Stimulated activated naive CD8-positive, alpha-beta T cell treated with anti-CD3 and anti-CD28 coated beads, Interleukin-15, amount 100 ng/mL, for 72 hours (primary cell): Measurements from ENCODE around the gene SLC29A4.
"Not testable (repeated sequence)": the region's sequence is repeated elsewhere in the genome, so short reads cannot be mapped to it uniquely, and the experiment has no call there.

Source experiments
- ATAC-seq: fragments of 150-1000 bp; cut with Tn5 transposase; 2 replicates; pipeline ENCODE4 v1.10.0; 2021; ENCODE audit warnings: mild to moderate bottlenecking, moderate library complexity
- DNase-seq, 2 donors: peaks; one replicate each; pipeline ENCODE4 v3.0.0; 2021 to 2022
- H3K27ac Mint-ChIP-seq, 2 donors: one replicate each; pipeline ENCODE4 v1.8.0; 2022; ENCODE audit warnings: mild to moderate bottlenecking in 2 of 2, mixed read lengths in 2 of 2, moderate library complexity in 2 of 2
- H3K27me3 Mint-ChIP-seq: one replicate; pipeline ENCODE4 v1.8.0; 2022; ENCODE audit warnings: mixed read lengths
- H3K4me1 Mint-ChIP-seq: one replicate; pipeline ENCODE4 v1.8.0; 2022; ENCODE audit warnings: mild to moderate bottlenecking, mixed read lengths
- H3K4me3 Mint-ChIP-seq, 2 donors: one replicate each; pipeline ENCODE4 v1.8.0; 2022; ENCODE audit warnings: mild to moderate bottlenecking in 2 of 2, mixed read lengths in 2 of 2, moderate library complexity in 1 of 2
- H3K9me3 Mint-ChIP-seq, 2 donors: one replicate each; pipeline ENCODE4 v1.8.0; 2022; ENCODE audit warnings: mixed read lengths in 2 of 2

SLC29A4 gene

GRCh38 chr7:5282543-5283316 is at the start of gene SLC29A4:
Gene SLC29A4, plus strand, starts transcription at chr7:5282943. Its CDS starts 4,874 bp downstream, at chr7:5287817.
- peak; percentile 69 for ATAC-seq
- DNase-seq = no peak
- Mint-ChIP-seq H3K9me3 (no peaks in the 10 kb centered on the region), H3K27ac (no peak within 1 kb of the TSS), H3K27me3 (peaks cover 23% of the 10 kb centered on the region), H3K4me3 (no peak within 1 kb of the TSS), H3K4me1 (no peaks in the 10 kb centered on the region)

DNA sequence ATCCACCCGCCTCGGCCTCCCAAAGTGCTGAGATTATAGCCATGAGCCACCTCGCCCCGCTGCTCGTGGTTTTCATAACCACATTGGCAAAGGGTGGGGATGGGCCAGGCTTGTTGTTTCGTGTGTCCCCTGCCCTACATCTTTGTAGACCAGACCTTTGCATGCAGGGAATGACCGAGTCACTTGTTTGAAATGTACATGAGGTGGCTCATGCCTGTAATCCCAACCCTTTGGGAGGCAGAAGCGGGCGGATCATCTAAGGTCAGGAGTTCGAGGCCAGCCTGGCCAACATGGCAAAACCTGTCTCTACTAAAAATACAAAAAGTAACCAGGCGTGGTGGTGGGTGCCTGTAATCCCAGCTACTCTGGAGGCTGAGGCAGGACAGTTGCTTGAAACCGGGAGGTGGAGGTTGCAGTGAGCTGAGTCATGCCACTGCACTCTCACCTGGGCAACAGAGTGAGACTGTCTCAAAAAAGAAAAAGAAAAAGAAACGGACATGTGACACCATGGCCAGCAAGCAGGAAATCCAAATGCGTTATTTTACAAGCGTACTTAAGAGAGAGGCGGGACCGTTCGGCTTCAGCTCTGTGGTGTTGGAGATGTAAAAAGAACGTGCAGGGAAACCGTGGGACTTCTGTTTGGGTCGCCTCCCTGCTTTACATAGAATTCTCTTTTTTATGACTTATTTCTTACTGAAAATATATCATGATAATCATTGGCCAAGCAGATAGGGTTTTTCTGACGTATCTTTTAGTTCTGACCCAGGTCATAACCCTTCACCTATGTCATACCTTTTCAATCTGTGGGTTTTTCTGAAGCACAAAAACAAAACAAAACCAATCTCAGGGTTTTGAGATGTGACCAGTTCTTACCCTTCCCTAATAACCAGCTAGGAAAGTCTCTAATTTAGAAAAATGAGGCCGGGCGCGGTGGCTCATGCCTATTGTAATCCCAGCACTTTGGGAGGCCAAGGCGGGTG is 47.6 kb upstream of the SLC29A4 start:
- DNase-seq (no peak), ATAC-seq (no peak)
- Mint-ChIP-seq H3K27me3 (peaks cover 20% of the 10 kb centered on the region), H3K27ac (no peak overlapping the region), H3K4me1 (peaks cover 55% of the 10 kb centered on the region), H3K9me3 (no peaks in the 10 kb centered on the region), H3K4me3 (peak overlapping the region in 1 of 2 donors; percentile 16)

DNA sequence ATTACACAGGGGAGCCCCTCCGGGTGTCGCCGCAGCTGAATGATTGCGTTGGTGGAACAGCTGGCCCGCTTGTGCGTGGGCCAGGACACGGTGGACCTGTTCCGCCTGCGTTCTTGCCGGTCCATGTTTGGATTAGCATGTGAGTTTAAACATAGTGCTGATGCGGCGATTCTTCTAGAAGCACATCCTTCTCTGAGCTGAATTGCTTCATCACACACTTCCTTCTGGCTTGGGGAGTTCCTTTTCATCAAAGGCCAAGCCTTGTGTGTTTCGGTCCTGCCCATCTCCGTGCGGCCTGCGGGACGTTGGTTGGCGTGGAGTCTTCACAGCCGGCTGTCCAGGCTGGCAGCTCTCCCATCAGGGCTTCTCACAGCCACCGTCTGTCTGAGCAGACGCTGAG is 45.5 kb upstream of the SLC29A4 start:
- DNase-seq (no peak), ATAC-seq (no peak)
- peaks cover 42% of the 10 kb centered on the region for H3K27me3 Mint-ChIP-seq
- no peak overlapping the region for H3K27ac Mint-ChIP-seq
- peaks cover 46% of the 10 kb centered on the region for H3K4me1 Mint-ChIP-seq
- H3K4me3 Mint-ChIP-seq = no peak overlapping the region
- H3K9me3 Mint-ChIP-seq = no peaks in the 10 kb centered on the region

GRCh38 chr7:5238500-5238899 is 44.2 kb upstream of the SLC29A4 start:
- no peak overlapping the region for H3K27ac Mint-ChIP-seq
- peaks cover 48% of the 10 kb centered on the region for H3K27me3 Mint-ChIP-seq
- no peaks in the 10 kb centered on the region for H3K9me3 Mint-ChIP-seq
- H3K4me1 Mint-ChIP-seq = peaks cover 34% of the 10 kb centered on the region
- no peak for ATAC-seq
- DNase-seq = no peak
- H3K4me3 Mint-ChIP-seq = no peak overlapping the region

DNA sequence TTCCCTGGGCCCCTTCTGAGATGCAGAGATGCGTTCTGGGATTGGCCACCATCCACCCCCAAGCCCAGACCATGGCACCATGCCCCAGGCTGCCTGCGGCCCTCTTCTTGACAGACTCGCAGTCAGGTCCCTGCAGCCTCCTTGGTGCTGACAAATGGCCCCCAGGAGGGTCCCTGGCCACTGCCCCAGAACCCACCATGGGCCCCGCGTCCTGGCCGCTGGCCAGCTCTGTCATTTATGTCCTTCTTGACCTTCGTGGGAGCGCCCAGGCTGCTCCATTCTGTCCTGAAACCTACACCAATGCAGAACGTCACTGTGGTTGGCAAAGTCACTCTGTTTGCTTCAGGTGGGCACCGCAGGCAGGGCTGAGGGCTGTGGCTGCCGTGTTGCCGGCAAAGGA is 39.5 kb upstream of the SLC29A4 start:
- Mint-ChIP-seq H3K27ac (no peak overlapping the region), H3K4me1 (peaks cover 15% of the 10 kb centered on the region), H3K27me3 (peaks cover 37% of the 10 kb centered on the region), H3K9me3 (peaks cover 0 to 8% of the 10 kb centered on the region in 2 donors), H3K4me3 (no peak overlapping the region)
- ATAC-seq = no peak
- DNase-seq = no peak

DNA sequence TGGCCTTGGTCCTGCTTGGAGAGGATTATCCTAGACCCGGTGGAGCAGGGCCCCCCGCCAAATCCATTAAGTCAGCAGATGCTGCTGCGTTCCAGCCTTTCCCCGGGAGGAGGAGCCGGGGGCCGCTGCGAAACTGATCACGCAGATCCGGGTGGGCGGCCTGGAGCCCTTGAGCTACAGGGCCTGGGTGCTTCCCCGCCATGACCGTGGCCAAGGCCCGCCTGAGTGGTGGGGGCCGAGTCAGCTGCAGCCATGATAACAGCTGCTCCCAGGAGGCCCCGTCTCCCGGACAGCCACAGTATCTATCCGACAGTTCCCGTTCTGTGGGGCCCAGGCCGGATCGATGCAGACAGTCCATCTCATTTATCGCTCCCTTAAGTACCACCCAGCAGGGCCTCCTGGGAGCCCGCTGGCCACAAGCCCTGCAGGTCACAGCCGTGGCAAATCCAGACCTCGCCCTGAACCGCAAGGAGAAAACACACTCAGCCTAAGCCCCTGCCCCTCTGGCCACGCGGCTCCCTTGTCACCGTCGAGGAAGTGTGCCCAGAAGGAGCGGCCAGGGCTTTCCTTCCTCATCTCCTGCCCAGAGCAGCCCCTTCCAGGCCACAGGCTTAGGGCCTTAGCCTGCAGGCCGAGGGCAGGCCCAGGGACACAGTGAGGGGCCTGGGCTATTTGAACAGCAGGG is 34.4 kb upstream of the SLC29A4 start:
- H3K4me3 Mint-ChIP-seq = no peak overlapping the region
- no peaks in the 10 kb centered on the region for H3K4me1 Mint-ChIP-seq
- DNase-seq (no peak), ATAC-seq (no peak)
- no peaks in the 10 kb centered on the region for H3K27me3 Mint-ChIP-seq
- H3K27ac Mint-ChIP-seq = no peak overlapping the region
- H3K9me3 Mint-ChIP-seq = peaks cover 0 to 8% of the 10 kb centered on the region in 2 donors

GRCh38 chr7:5250787-5251186 is 32.0 kb upstream of the SLC29A4 start:
- H3K4me1 Mint-ChIP-seq, DNase-seq, H3K4me3 Mint-ChIP-seq, ATAC-seq, H3K27ac Mint-ChIP-seq, H3K27me3 Mint-ChIP-seq, H3K9me3 Mint-ChIP-seq: not testable (repeated sequence)

GRCh38 chr7:5253529-5253928 is 29.2 kb upstream of the SLC29A4 start:
- not testable (repeated sequence) for H3K4me1 Mint-ChIP-seq, H3K27me3 Mint-ChIP-seq, H3K4me3 Mint-ChIP-seq, ATAC-seq, DNase-seq, H3K9me3 Mint-ChIP-seq
- H3K27ac Mint-ChIP-seq = peak overlapping the region in 1 of 2 donors; percentile 37

DNA sequence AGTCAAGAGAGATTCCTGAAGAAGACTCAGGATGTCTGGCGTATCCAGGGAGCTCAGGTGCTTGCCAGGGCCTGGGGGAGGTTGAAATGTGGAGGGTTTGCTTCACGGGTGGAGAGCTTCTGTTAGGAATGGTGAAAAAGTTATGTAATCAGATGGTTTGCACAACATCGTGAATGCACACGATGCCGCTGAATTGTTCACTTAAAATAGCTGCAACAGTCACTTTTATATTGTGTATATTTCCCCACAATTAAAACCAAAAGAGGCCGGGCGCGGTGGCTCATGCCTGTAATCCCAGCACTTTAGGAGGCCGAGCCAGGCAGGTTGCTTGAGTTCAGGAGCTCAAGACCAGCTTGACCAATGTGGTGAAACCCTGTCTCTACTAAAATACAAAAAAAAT is 28.4 kb upstream of the SLC29A4 start:
- not testable (repeated sequence) for ATAC-seq, H3K27me3 Mint-ChIP-seq, H3K4me3 Mint-ChIP-seq, H3K9me3 Mint-ChIP-seq, DNase-seq, H3K4me1 Mint-ChIP-seq
- H3K27ac Mint-ChIP-seq = peak overlapping the region in 1 of 2 donors; percentile 19

DNA sequence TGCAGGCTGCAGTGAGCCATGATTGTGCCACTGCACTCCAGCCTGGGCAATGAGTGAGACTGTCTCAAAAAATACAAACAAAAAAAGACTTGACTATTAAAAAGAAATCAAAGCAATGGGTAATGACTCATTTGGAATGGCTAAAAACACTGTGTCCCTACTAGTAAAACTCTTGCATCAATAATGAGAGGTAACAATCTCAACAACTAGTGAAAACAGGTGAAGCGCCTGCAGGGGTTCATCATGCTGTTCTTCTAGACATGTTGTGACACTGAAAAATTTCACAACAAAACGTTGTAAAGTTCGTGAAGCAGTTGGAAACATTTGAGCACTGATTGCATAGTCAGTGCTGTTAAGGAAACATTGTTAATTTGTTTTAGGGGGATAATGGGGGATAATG is 26.9 kb upstream of the SLC29A4 start:
- ATAC-seq (no peak), DNase-seq (no peak)
- H3K4me1 Mint-ChIP-seq = no peaks in the 10 kb centered on the region
- no peak overlapping the region for H3K27ac Mint-ChIP-seq
- H3K27me3 Mint-ChIP-seq = no peaks in the 10 kb centered on the region
- H3K9me3 Mint-ChIP-seq = no peaks in the 10 kb centered on the region
- H3K4me3 Mint-ChIP-seq = no peak overlapping the region

- not testable (repeated sequence) for H3K27me3 Mint-ChIP-seq, DNase-seq, H3K9me3 Mint-ChIP-seq, ATAC-seq, H3K27ac Mint-ChIP-seq, H3K4me1 Mint-ChIP-seq, H3K4me3 Mint-ChIP-seq
Measured at GRCh38 chr7:5260530-5261068, 22.1 kb upstream of the SLC29A4 start.

DNA sequence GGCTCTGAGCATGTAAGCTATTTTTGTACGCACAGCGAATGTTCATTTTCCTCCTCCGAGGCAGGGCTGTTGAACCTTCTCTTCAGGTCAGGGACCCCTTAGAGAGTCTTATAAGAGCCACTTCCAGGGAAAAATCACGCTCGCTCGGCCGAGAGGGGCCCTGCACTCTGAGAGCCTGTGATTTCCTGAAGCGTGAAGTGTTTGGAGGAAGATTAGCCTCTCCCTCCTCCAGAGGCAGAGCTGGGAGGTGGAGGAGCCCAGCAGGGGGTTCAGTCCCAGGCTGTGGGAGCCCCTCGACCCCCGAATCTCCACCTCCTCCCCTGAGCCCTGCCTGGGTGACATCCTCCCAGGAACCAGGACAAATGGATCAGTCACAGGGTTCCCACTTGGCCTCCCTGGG is 19.7 kb upstream of the SLC29A4 start:
- H3K9me3 Mint-ChIP-seq, H3K4me1 Mint-ChIP-seq, H3K4me3 Mint-ChIP-seq, H3K27me3 Mint-ChIP-seq, H3K27ac Mint-ChIP-seq, ATAC-seq, DNase-seq: not testable (repeated sequence)

DNA sequence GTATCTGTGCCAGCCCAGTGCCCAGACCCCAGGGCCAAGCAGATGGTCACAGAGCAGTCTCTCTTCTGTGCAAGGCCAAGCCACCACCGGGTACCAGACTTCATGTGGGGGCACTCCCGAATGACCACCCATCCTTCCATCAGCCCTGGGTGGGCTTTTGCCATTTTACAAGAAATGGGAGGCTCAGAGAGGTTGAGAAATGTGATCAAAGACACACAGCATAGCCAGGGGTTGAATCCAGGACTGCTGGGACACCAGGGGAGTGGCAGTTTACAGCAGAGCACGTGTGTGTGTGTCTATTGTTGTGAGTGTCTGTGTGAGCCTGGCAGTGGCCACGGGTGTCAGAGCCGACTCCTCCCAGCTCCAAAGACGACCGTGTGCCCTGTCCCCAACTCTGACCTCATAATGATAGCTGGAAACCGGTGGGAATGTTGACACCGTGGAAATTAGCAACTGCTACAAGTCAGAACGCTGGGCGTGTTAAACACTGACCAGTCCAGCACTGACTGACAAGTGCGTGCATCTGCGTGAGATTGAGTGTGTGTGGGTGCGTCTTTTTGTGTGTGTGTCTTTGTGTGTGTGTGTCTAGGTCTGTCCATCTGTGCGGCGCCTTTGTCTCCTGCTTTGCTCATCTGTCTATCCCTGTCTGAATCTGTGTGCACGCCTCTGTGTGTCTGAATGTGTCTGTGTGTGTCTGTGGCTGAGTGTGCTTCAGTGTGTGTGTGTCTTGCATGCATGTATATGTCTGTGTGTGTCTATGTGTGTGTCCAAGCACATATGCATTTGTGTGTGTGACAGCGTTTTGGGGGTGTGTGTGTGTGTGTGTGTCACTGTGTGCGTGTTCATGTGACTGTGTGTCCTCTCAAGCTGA is 17.2 kb upstream of the SLC29A4 start:
- ATAC-seq = peak; percentile 28
- no peaks in the 10 kb centered on the region for H3K4me1 Mint-ChIP-seq

GRCh38 chr7:5266191-5267028 is 16.3 kb upstream of the SLC29A4 start:
- Mint-ChIP-seq H3K4me1 (no peaks in the 10 kb centered on the region), H3K27ac (no peak overlapping the region), H3K4me3 (no peak overlapping the region), H3K9me3 (no peaks in the 10 kb centered on the region), H3K27me3 (peaks cover 8% of the 10 kb centered on the region)
- DNase-seq (no peak), ATAC-seq (no peak)

More for the DNA sequence above, 17.2 kb upstream of the SLC29A4 start:
- no peaks in the 10 kb centered on the region for H3K9me3 Mint-ChIP-seq
- peaks cover 8% of the 10 kb centered on the region for H3K27me3 Mint-ChIP-seq
- no peak for DNase-seq
- no peak overlapping the region for H3K4me3 Mint-ChIP-seq
- no peak overlapping the region for H3K27ac Mint-ChIP-seq
